ENCODE results near the gene OLFM4.
"Not testable (repeated sequence)": the region's sequence is repeated elsewhere in the genome, so short reads cannot be mapped to it uniquely, and the experiment has no call there.

The OLFM4 gene

DNA sequence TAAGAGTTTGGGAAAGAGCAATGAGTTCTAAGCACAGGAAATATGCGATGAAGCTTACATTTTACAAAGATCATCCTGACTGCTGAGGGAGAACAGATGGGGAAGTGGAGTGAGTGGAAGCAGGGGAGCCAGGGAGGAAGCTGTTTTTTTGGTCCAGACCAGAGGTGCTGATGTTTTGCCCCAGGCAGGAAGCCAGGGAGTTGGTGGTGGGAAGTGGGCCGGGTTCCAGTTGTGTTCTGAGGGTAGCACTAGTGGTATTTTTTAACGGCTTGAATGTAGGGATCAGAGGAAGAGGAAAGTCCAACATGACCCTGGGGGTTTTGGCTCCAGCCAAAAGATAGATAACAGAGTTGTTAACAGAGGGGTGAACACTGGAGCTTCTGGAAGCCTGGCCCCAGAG lies 20.7 kb upstream of the OLFM4 start:
- H3K4me1 Mint-ChIP-seq, result no peaks in the 10 kb centered on the region
- H3K36me3 Mint-ChIP-seq, result no peaks in the 10 kb centered on the region
- H3K27ac Mint-ChIP-seq, result no peak overlapping the region
- no peak overlapping the region for H3K4me3 Mint-ChIP-seq
- peaks cover 7% of the 10 kb centered on the region for H3K27me3 Mint-ChIP-seq
- H3K9me3 Mint-ChIP-seq, result no peaks in the 10 kb centered on the region

DNA sequence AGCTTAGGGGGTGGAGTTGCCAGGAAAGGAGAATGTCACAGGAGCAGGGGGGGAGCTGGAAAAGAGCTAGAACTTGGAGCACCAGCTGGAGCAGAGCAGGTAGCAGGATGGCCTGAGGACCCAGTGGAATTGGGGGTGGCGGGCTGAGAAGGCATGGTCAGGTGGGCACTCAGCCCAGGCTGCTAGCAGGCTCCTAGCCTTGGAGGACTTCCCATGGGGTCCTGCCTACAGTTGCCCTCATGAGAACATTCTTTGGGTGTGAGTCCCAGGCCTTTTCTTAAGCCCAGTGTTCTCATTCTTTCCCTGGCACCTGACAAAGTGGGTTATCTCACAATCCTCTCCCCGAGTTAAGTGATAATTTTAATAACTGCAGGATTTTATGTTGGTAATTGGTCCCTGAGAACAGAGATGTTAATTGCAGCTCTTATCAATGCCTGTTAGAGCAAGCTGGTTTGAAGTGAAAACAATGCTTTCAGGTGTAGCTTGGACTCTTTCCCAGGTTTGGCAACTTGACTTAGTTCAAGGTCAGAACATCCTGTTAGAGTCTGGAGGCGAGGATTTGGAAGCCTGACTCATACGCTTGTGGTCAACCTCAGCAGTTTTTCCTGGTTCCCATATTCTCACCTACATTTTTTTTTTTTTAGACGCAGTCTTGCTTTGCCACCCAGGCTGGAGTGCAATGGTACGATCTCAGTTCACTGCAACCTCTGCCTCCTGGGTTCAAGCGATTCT lies 18.1 kb upstream of the OLFM4 start:
- Mint-ChIP-seq H3K4me3 (no peak overlapping the region), H3K4me1 (no peaks in the 10 kb centered on the region), H3K36me3 (no peaks in the 10 kb centered on the region), H3K27ac (no peak overlapping the region), H3K27me3 (peaks cover 7% of the 10 kb centered on the region), H3K9me3 (no peaks in the 10 kb centered on the region)

DNA sequence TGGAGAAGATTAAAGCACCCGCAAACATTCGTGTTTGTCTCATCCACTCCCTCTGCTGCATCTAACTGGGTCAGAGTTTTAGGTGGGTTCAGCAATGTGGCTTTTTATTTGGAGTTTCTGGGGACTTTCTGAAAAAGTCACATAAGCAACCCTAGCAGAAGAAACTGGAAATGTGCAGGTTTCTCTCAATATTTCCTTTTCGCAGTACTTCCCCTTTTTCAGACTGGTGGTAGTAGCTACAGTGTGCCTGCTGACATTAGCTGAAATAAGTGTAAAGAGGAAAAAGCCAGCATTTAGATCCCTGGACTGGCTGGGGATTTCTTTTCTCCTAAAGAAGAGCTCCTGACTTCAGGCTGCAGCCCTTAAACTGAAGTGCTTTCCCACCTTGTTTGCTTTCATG lies 15.9 kb upstream of the OLFM4 start:
- H3K27me3 Mint-ChIP-seq, result peaks cover 7% of the 10 kb centered on the region
- H3K36me3 Mint-ChIP-seq, result no peaks in the 10 kb centered on the region
- no peak overlapping the region for H3K4me3 Mint-ChIP-seq
- no peaks in the 10 kb centered on the region for H3K4me1 Mint-ChIP-seq
- no peaks in the 10 kb centered on the region for H3K9me3 Mint-ChIP-seq
- no peak overlapping the region for H3K27ac Mint-ChIP-seq

- Mint-ChIP-seq H3K9me3 (no peaks in the 10 kb centered on the region), H3K4me1 (no peaks in the 10 kb centered on the region)
These were observed 15.5 kb upstream of the OLFM4 start for GRCh38 chr13:53013113-53013512.

DNA sequence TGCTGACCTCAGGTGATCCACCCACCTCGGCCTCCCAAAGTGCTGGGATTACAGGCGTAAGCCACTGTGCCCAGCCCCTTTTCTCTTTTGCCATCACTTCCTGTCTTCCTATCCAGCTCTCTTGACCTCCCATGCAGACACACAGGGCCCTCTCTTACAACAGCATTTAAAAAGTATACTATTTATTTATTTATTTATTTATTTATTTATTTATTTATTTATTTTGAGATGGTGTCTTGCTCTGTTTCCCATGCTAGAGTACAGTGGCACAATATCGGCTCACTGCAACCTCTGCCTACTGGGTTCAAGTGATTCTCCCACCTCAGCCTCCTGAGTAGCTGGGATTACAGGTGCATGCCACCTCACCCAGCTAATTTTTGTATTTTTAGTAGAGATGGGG lies 14.6 kb upstream of the OLFM4 start:
- not testable (repeated sequence) for H3K4me3 Mint-ChIP-seq, H3K9me3 Mint-ChIP-seq, H3K4me1 Mint-ChIP-seq, H3K27me3 Mint-ChIP-seq, H3K27ac Mint-ChIP-seq, H3K36me3 Mint-ChIP-seq

More at GRCh38 chr13:53013113-53013512, 15.5 kb upstream of the OLFM4 start:
- H3K27me3 Mint-ChIP-seq, result peaks cover 7% of the 10 kb centered on the region
- no peak overlapping the region for H3K27ac Mint-ChIP-seq
- H3K4me3 Mint-ChIP-seq, result no peak overlapping the region
- H3K36me3 Mint-ChIP-seq, result no peaks in the 10 kb centered on the region

- Mint-ChIP-seq H3K4me1 (no peaks in the 10 kb centered on the region), H3K9me3 (no peaks in the 10 kb centered on the region), H3K27me3 (peaks cover 4% of the 10 kb centered on the region), H3K4me3 (no peak overlapping the region), H3K36me3 (no peaks in the 10 kb centered on the region), H3K27ac (no peak overlapping the region)
These were observed 13.8 kb upstream of the OLFM4 start for GRCh38 chr13:53014495-53015443.

- Mint-ChIP-seq H3K4me3 (no peak overlapping the region), H3K4me1 (no peaks in the 10 kb centered on the region), H3K36me3 (no peaks in the 10 kb centered on the region), H3K27me3 (no peaks in the 10 kb centered on the region), H3K27ac (no peak overlapping the region), H3K9me3 (no peaks in the 10 kb centered on the region)
These were observed 12.6 kb upstream of the OLFM4 start for GRCh38 chr13:53015971-53016370.

GRCh38 chr13:53017433-53017970 lies 11.1 kb upstream of the OLFM4 start:
- Mint-ChIP-seq H3K9me3 (no peaks in the 10 kb centered on the region), H3K27ac (no peak overlapping the region), H3K4me1 (no peaks in the 10 kb centered on the region), H3K4me3 (no peak overlapping the region), H3K27me3 (no peaks in the 10 kb centered on the region), H3K36me3 (no peaks in the 10 kb centered on the region)

GRCh38 chr13:53018690-53019647 lies 9.6 kb upstream of the OLFM4 start:
- Mint-ChIP-seq H3K9me3 (no peaks in the 10 kb centered on the region), H3K36me3 (no peaks in the 10 kb centered on the region), H3K4me3 (no peak overlapping the region), H3K4me1 (no peaks in the 10 kb centered on the region), H3K27ac (no peak overlapping the region), H3K27me3 (no peaks in the 10 kb centered on the region)

DNA sequence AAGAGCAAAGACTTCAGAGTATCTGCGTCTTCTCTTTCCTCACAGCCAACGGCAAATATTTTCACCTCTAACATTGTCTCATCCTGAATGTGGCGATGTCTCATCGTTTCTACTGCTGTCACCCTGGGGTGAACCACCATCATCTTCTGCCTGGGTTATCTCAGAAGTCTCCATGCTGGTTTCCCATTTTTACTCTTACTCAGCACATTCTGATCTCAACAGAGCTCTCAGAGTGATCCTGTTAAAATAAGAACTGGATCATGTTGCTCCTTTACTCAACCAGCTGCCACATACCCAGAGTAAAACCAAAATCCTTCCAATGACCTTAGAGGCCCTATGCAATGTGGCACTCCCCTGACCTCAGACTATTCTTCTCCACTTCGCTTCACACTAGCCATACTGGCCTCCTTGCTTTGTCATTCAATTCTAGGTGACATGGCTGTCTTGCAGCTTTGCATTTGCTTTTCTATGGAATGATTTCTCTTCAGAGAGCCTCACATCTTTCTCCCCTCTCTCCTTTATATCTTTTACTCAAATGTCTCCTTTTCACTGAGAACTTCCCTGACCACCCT lies 7.8 kb upstream of the OLFM4 start:
- Mint-ChIP-seq H3K4me3 (no peak overlapping the region), H3K4me1 (no peaks in the 10 kb centered on the region), H3K9me3 (no peaks in the 10 kb centered on the region), H3K36me3 (no peaks in the 10 kb centered on the region), H3K27me3 (no peaks in the 10 kb centered on the region), H3K27ac (no peak overlapping the region)

DNA sequence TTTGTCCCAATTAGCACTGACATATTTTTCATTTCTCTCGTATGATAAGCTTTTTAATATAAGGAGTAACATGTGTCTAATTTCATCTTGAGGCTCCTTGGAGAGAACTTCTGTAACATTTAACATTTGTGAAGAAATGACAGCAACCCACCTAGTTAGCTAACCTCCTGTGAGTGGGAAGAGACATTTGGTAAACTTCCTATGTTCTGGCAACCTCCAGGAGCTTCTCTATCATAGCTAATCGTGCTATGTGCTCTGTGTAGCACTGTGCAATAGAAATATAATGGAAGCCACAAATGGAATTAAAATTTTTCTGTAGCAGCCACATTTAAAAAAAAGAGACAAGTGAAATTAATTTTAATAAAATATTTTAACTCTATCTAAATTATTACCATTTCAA lies 5.4 kb upstream of the OLFM4 start:
- no peaks in the 10 kb centered on the region for H3K36me3 Mint-ChIP-seq
- H3K27me3 Mint-ChIP-seq, result no peaks in the 10 kb centered on the region
- H3K4me3 Mint-ChIP-seq, result no peak overlapping the region
- no peak overlapping the region for H3K27ac Mint-ChIP-seq
- H3K4me1 Mint-ChIP-seq, result no peaks in the 10 kb centered on the region
- H3K9me3 Mint-ChIP-seq, result no peaks in the 10 kb centered on the region

- no peaks in the 10 kb centered on the region for H3K36me3 Mint-ChIP-seq
- no peaks in the 10 kb centered on the region for H3K4me1 Mint-ChIP-seq
- no peaks in the 10 kb centered on the region for H3K27me3 Mint-ChIP-seq
- no peak overlapping the region for H3K4me3 Mint-ChIP-seq
- H3K27ac Mint-ChIP-seq, result no peak overlapping the region
- no peaks in the 10 kb centered on the region for H3K9me3 Mint-ChIP-seq
These were observed 550 bp upstream of the OLFM4 start for GRCh38 chr13:53028063-53028462.

DNA sequence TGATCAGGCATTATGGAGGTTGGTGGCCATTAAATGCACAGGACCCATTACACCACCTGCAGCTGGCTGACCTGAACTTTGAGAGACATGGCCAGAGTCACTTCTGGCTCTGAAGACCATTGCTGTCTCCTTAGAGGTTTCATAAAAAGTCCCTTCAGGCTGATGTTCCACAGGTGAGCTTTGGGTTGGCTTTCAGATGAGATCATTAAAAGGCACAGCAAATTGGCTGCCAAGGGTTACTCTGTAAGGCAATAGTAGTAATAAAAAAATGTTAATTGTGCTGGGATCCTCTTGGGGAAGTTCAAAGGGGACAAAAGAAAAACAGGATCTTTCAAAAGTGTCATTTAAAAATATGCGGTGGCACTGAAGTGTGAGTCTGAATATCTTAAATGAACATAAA lies 4.2 kb downstream of the OLFM4 start:
- H3K27ac Mint-ChIP-seq, result no peak overlapping the region
- H3K4me3 Mint-ChIP-seq, result no peak overlapping the region
- H3K27me3 Mint-ChIP-seq, result no peaks in the 10 kb centered on the region
- no peaks in the 10 kb centered on the region for H3K36me3 Mint-ChIP-seq
- H3K4me1 Mint-ChIP-seq, result no peaks in the 10 kb centered on the region
- H3K9me3 Mint-ChIP-seq, result no peaks in the 10 kb centered on the region

- H3K27me3 Mint-ChIP-seq, result peaks cover 3% of the 10 kb centered on the region
- no peaks in the 10 kb centered on the region for H3K4me1 Mint-ChIP-seq
- no peak overlapping the region for H3K27ac Mint-ChIP-seq
- no peaks in the 10 kb centered on the region for H3K36me3 Mint-ChIP-seq
- H3K4me3 Mint-ChIP-seq, result no peak overlapping the region
- no peaks in the 10 kb centered on the region for H3K9me3 Mint-ChIP-seq
These were observed 10.4 kb downstream of the OLFM4 start for GRCh38 chr13:53038993-53039392.

- Mint-ChIP-seq H3K36me3 (no peaks in the 10 kb centered on the region), H3K4me3 (no peak overlapping the region), H3K4me1 (no peaks in the 10 kb centered on the region), H3K27ac (no peak overlapping the region), H3K27me3 (peaks cover 3% of the 10 kb centered on the region), H3K9me3 (no peaks in the 10 kb centered on the region)
These were observed 13.4 kb downstream of the OLFM4 start for GRCh38 chr13:53041968-53042516.
